Adrenal gland (tissue), 5 donors: ENCODE measurements around the gene KRT6B.

ENCODE experiments used
- POLR2A ChIP-seq, 2 donors: fragments of 450-650 bp; IDR thresholded peaks; one replicate each; pipeline ENCODE4 v1.6.1; 2017; ENCODE audit warnings: antibody characterized with exemption in 2 of 2, mild to moderate bottlenecking in 2 of 2, moderate library complexity in 1 of 2
- TF ChIP-seq, protein P1 (sequence below), 6 experiments: fragments of 450-650 bp in 4 of 6; fragments of 200-600 bp in 2 of 6; sonication (generic) in 1 of 6; IDR thresholded peaks; 1 replicate in 5 of 6; 2 replicates in 1 of 6; pipeline versions ENCODE4 v1.5.1 to v1.8.0; 2016 to 2021; ENCODE audit warnings: antibody characterized with exemption in 6 of 6, mild to moderate bottlenecking in 2 of 6, moderate library complexity in 1 of 6
- donor health status: DM: no; HTN: no; CAD: no.

DNA sequence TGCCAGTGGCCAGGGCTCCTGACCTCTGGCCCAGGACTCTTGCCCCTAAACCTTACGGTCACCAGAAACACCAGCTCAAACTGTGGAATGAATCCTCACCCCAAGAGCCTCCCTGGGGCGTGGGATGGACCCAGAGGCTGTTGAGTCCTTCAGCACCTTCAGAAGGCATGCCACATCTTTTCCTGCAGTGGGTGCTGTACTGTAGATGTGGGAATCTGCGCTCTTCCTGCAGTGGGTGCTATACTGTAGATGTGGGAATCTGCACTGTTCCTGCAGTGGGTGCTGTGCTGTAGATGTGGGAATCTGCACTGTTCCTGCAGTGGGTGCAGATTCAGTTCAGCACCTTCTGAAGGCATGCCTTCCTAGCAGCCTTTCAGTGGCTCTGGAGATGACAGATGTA lies 47.0 kb downstream of the KRT6B start:
- TF ChIP-seq POLR2A (IDR thresholded peaks at IDR 0.05): no peak
- TF ChIP-seq, protein P1, sequence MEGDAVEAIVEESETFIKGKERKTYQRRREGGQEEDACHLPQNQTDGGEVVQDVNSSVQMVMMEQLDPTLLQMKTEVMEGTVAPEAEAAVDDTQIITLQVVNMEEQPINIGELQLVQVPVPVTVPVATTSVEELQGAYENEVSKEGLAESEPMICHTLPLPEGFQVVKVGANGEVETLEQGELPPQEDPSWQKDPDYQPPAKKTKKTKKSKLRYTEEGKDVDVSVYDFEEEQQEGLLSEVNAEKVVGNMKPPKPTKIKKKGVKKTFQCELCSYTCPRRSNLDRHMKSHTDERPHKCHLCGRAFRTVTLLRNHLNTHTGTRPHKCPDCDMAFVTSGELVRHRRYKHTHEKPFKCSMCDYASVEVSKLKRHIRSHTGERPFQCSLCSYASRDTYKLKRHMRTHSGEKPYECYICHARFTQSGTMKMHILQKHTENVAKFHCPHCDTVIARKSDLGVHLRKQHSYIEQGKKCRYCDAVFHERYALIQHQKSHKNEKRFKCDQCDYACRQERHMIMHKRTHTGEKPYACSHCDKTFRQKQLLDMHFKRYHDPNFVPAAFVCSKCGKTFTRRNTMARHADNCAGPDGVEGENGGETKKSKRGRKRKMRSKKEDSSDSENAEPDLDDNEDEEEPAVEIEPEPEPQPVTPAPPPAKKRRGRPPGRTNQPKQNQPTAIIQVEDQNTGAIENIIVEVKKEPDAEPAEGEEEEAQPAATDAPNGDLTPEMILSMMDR (IDR thresholded peaks at IDR 0.05): no peak
